ENCODE results near the gene SAMD4A. TPM values are rescaled to one million over a fixed set of nuclear protein-coding genes. Genes with fewer than 3 reads are reported as not detected.

The SAMD4A gene
- polyA plus RNA-seq, 2 of the 4 experiments (the other 2 are of a cell fraction): 3.9 to 5.4 TPM

- ChIA-PET POLR2A (no interaction called here), CTCF (interaction anchor here (1.2 to 3.1 kb wide), 3 partner anchors 17 to 193 kb away, joined by 3 to 18 read pairs (median 7); no protein-coding TSS in a partner anchor)
- FAIRE-seq (no peak), ATAC-seq (no peak), DNase-seq (ENCODE audit: low read depth in 1 of 2, low spot score in 1 of 2) (no peak)
- TF ChIP-seq JUNB (IDR thresholded peaks at IDR 0.05) (no peak), EHMT2 (IDR thresholded peaks at IDR 0.05; ENCODE audit: low read depth) (no peak), KDM1A (IDR thresholded peaks at IDR 0.05; ENCODE audit: low read depth) (no peak), MAZ (IDR thresholded peaks at IDR 0.05; ENCODE audit: borderline replicate concordance, low read depth, low read length) (no peak), CEBPB (IDR thresholded peaks at IDR 0.05) (no peak), ATOH8 (CRISPR knock-in tag; IDR thresholded peaks at IDR 0.05; ENCODE audit: low read depth) (no peak), GATA3 (IDR thresholded peaks at IDR 0.05; ENCODE audit: borderline replicate concordance) (no peak), SMC3 (IDR thresholded peaks at IDR 0.05) (no peak), BHLHE40 (IDR thresholded peaks at IDR 0.05; ENCODE audit: low read depth, low read length) (no peak)
- TF ChIP-seq, protein P1, sequence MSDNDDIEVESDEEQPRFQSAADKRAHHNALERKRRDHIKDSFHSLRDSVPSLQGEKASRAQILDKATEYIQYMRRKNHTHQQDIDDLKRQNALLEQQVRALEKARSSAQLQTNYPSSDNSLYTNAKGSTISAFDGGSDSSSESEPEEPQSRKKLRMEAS (IDR thresholded peaks at IDR 0.05): no peak
- TF ChIP-seq, protein P2, sequence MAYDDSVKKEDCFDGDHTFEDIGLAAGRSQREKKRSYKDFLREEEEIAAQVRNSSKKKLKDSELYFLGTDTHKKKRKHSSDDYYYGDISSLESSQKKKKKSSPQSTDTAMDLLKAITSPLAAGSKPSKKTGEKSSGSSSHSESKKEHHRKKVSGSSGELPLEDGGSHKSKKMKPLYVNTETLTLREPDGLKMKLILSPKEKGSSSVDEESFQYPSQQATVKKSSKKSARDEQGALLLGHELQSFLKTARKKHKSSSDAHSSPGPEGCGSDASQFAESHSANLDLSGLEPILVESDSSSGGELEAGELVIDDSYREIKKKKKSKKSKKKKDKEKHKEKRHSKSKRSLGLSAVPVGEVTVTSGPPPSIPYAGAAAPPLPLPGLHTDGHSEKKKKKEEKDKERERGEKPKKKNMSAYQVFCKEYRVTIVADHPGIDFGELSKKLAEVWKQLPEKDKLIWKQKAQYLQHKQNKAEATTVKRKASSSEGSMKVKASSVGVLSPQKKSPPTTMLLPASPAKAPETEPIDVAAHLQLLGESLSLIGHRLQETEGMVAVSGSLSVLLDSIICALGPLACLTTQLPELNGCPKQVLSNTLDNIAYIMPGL (CRISPR knock-in tag; IDR thresholded peaks at IDR 0.05; ENCODE audit: borderline replicate concordance): no peak
- Histone ChIP-seq H3K9me3 (no peaks in the 10 kb centered on the region), H3K4me1 (no peaks in the 10 kb centered on the region), H3K27ac (no peak overlapping the region), H3K4me3 (no peak overlapping the region), H3K4me2 (no peak overlapping the region)
- 77% methylated on average over 3 of the region's 3 CpGs for WGBS (ENCODE audit: missing lambda C conversion rate)
These were observed 189.9 kb downstream of the SAMD4A start for GRCh38 chr14:54756656-54757392.

DNA sequence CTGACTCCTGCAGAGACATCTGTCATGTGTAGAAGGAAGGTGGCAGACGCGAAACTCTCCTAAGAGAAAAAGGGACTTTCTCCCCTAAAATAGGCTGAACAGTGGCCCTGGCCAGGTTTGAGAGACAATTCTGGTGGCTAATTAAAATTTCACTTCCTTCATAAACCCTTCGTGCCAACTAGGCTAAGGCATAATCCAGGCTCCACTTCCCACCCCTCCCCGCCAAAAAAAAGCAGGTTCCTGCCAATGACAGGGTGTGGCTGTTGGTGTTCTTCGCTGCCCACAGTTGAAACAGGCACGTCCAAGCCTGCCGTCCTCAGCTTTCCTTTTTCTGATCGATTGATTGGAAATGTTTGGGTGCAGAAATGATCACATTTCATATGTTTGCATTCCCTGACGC lies 191.1 kb downstream of the SAMD4A start:
- no peak for FAIRE-seq
- TF ChIP-seq JUNB (IDR thresholded peaks at IDR 0.05) (no peak), ELK1 (IDR thresholded peaks at IDR 0.05; ENCODE audit: low read depth, low read length) (no peak), RFX5 (IDR thresholded peaks at IDR 0.05) (no peak), TFCP2L1 (CRISPR knock-in tag; IDR thresholded peaks at IDR 0.05) (no peak), KDM1A (IDR thresholded peaks at IDR 0.05; ENCODE audit: low read depth) (no peak), NPAS2 (CRISPR knock-in tag; IDR thresholded peaks at IDR 0.05; ENCODE audit: borderline replicate concordance) (no peak), PBX3 (IDR thresholded peaks at IDR 0.05) (no peak), JUN (IDR thresholded peaks at IDR 0.05) (no peak), E2F6 (IDR thresholded peaks at IDR 0.05; ENCODE audit: borderline replicate concordance, low read depth) (no peak), EP300 (IDR thresholded peaks at IDR 0.05) (no peak), SREBF2 (IDR thresholded peaks at IDR 0.05) (no peak), CHD2 (IDR thresholded peaks at IDR 0.05; ENCODE audit: low read length, partially characterized antibody) (no peak), SMC3 (IDR thresholded peaks at IDR 0.05) (no peak), USF2 (IDR thresholded peaks at IDR 0.05) (no peak), POLR2AphosphoS2 (conservative IDR thresholded peaks at IDR 0.05; ENCODE audit: low read length) (no peak), RCOR1 (IDR thresholded peaks at IDR 0.05; ENCODE audit: low read depth, low read length) (no peak), CEBPB (IDR thresholded peaks at IDR 0.05) (no peak), HDAC2 (IDR thresholded peaks at IDR 0.05) (no peak)
- TF ChIP-seq, protein P3, sequence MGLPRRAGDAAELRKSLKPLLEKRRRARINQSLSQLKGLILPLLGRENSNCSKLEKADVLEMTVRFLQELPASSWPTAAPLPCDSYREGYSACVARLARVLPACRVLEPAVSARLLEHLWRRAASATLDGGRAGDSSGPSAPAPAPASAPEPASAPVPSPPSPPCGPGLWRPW (IDR thresholded peaks at IDR 0.05): no peak
- Histone ChIP-seq H3K27ac (no peak overlapping the region), H3K4me3 (no peak overlapping the region), H3K4me2 (no peak overlapping the region), H3K4me1 (no peaks in the 10 kb centered on the region), H3K9me3 (no peaks in the 10 kb centered on the region)
- ChIA-PET POLR2A (no interaction called here), CTCF (interaction anchor here (0.8 to 3.1 kb wide), 3 partner anchors 16 to 48 kb away, joined by 3 to 18 read pairs (median 3); no protein-coding TSS in a partner anchor)
- no peak for DNase-seq (ENCODE audit: low read depth in 1 of 2, low spot score in 1 of 2)
- no peak for ATAC-seq
- 92% methylated on average over 9 of the region's 9 CpGs for WGBS (ENCODE audit: missing lambda C conversion rate)

Measured in A549 (cell line).